Endodermal cell (in vitro differentiated cells): ENCODE data around the gene HOXA6. TPM values are rescaled to one million over a fixed set of nuclear protein-coding genes. Genes with fewer than 3 reads are reported as not detected.

Source experiments
- DNase-seq: peaks from one replicate; pipeline ENCODE4 v3.0.0-alpha.2; 2017
- H3K27ac ChIP-seq: 2 replicates; pipeline ENCODE4 v1.5.1; 2013; ENCODE audit warnings: mild to moderate bottlenecking, low read depth, low read length, moderate library complexity
- H3K27me3 ChIP-seq: 2 replicates; pipeline ENCODE4 v1.6.1; 2013; ENCODE audit warnings: mild to moderate bottlenecking, low read length, moderate library complexity; ENCODE audit not compliant: insufficient read depth, control insufficient read depth, poor library complexity, severe bottlenecking
- H3K36me3 ChIP-seq: 2 replicates; pipeline ENCODE4 v1.7.0; 2013; ENCODE audit warnings: mild to moderate bottlenecking, low read length, moderate library complexity; ENCODE audit not compliant: control insufficient read depth, insufficient read depth
- H3K4me1 ChIP-seq: one replicate; pipeline ENCODE4 v1.7.0; 2013; ENCODE audit warnings: low read length; ENCODE audit not compliant: control insufficient read depth, insufficient read depth
- H3K4me3 ChIP-seq: 2 replicates; pipeline ENCODE4 v1.5.1; 2013; ENCODE audit warnings: mild to moderate bottlenecking, low read length, moderate library complexity
- H3K9ac ChIP-seq: 2 replicates; pipeline ENCODE4 v1.6.1; 2013; ENCODE audit warnings: mild to moderate bottlenecking, low read length, moderate library complexity; ENCODE audit not compliant: poor library complexity, severe bottlenecking; ENCODE audit errors: extremely low read depth
- H3K9me3 ChIP-seq: 2 replicates; pipeline ENCODE4 v1.6.1; 2013; ENCODE audit warnings: mild to moderate bottlenecking, low read length, moderate library complexity; ENCODE audit not compliant: control insufficient read depth
- H3K27ac Mint-ChIP-seq: 2 replicates; pipeline ENCODE4 v1.8.0; 2020; ENCODE audit warnings: mixed read lengths
- H3K27me3 Mint-ChIP-seq: 2 replicates; pipeline ENCODE4 v1.8.0; 2021; ENCODE audit warnings: mild to moderate bottlenecking, mixed read lengths; ENCODE audit not compliant: insufficient read depth
- H3K36me3 Mint-ChIP-seq: 2 replicates; pipeline ENCODE4 v1.8.0; 2020; ENCODE audit warnings: low read depth, mixed read lengths
- H3K4me1 Mint-ChIP-seq: 2 replicates; pipeline ENCODE4 v1.8.0; 2020; ENCODE audit warnings: mixed read lengths
- H3K4me3 Mint-ChIP-seq: 2 replicates; pipeline ENCODE4 v1.8.0; 2020; ENCODE audit warnings: mild to moderate bottlenecking, moderate library complexity, mixed read lengths
- H3K9me3 Mint-ChIP-seq: 2 replicates; pipeline ENCODE4 v1.8.0; 2020; ENCODE audit warnings: mild to moderate bottlenecking, mixed read lengths
- WGBS, 2 experiments: methylation state at CpG; one replicate each; pipeline versions ENCODE4 v1.1.5 to v1.1.7; 2013; ENCODE audit warnings: missing lambda C conversion rate in 2 of 2, mixed read lengths in 1 of 2; ENCODE audit not compliant: insufficient coverage in 1 of 2, insufficient read length in 1 of 2; 5-methylcytosine and 5-hydroxymethylcytosine counted together
- total RNA-seq, 2 donors: library from RNA; stranded (reverse); fragmentation: NEBNext Ultra II Directional in 1 of 2; extraction: Animal tissue kit (Norgen Biotek cat#: 25700) in 1 of 2; gene quantifications; 2 replicates in 1 of 2; 3 replicates in 1 of 2; pipeline ENCODE4 v1.2.1, GENCODE V29; 2021
- TF ChIP-seq, protein P1 (sequence below): fragments of 200-600 bp; sonication (generic); conservative IDR thresholded peaks from 2 replicates; pipeline ENCODE4 v1.5.0; 2021; ENCODE audit warnings: antibody characterized with exemption, mild to moderate bottlenecking

HOXA6 gene
- total RNA-seq, 2 donors from 2014 or later: not detected

DNA sequence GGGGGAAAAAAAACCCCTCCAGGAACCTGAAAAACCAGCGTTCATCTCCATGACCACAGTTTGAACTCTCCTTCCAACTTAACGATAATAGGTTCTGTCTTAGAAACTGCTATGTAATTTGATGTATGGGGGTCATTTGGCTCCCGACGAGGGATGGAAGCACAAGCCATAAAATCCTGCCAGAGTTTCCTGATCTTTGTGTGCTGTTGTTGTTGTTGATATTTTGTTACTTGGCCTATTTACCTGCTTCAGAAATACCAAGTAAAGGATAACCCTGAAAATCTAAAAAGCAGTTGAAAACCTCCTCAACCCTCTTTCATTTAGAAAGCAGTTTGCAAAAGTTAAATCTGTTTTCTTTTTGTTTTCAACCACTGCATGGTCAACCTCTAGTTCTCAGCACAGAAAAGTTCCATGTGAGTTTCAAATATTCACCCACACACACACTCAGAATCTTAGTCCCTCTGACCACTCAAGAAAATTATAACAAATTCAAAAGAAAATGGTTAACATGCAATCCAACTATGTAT, 35.8 kb downstream of the HOXA6 start:
- no peak for DNase-seq
- WGBS, 2 experiments: 10% methylated on average over 3 of the region's 4 CpGs; no CpG with 5 or more reads in 1 of the 2 experiments
- Histone ChIP-seq H3K9ac (no peak overlapping the region), H3K4me3 (no peak overlapping the region), H3K9me3 (peaks cover 4% of the 10 kb centered on the region), H3K27ac (no peak overlapping the region), H3K27me3 (peaks cover 97% of the 10 kb centered on the region), H3K4me1 (no peaks in the 10 kb centered on the region), H3K36me3 (no peaks in the 10 kb centered on the region)
- H3K27ac Mint-ChIP-seq: no peak overlapping the region
- TF ChIP-seq, protein P1, sequence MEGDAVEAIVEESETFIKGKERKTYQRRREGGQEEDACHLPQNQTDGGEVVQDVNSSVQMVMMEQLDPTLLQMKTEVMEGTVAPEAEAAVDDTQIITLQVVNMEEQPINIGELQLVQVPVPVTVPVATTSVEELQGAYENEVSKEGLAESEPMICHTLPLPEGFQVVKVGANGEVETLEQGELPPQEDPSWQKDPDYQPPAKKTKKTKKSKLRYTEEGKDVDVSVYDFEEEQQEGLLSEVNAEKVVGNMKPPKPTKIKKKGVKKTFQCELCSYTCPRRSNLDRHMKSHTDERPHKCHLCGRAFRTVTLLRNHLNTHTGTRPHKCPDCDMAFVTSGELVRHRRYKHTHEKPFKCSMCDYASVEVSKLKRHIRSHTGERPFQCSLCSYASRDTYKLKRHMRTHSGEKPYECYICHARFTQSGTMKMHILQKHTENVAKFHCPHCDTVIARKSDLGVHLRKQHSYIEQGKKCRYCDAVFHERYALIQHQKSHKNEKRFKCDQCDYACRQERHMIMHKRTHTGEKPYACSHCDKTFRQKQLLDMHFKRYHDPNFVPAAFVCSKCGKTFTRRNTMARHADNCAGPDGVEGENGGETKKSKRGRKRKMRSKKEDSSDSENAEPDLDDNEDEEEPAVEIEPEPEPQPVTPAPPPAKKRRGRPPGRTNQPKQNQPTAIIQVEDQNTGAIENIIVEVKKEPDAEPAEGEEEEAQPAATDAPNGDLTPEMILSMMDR: no peak
- no peak overlapping the region for H3K4me3 Mint-ChIP-seq
- no peaks in the 10 kb centered on the region for H3K36me3 Mint-ChIP-seq
- peaks cover 8% of the 10 kb centered on the region for H3K4me1 Mint-ChIP-seq
- H3K9me3 Mint-ChIP-seq: no peaks in the 10 kb centered on the region
- peaks cover 95% of the 10 kb centered on the region for H3K27me3 Mint-ChIP-seq

DNA sequence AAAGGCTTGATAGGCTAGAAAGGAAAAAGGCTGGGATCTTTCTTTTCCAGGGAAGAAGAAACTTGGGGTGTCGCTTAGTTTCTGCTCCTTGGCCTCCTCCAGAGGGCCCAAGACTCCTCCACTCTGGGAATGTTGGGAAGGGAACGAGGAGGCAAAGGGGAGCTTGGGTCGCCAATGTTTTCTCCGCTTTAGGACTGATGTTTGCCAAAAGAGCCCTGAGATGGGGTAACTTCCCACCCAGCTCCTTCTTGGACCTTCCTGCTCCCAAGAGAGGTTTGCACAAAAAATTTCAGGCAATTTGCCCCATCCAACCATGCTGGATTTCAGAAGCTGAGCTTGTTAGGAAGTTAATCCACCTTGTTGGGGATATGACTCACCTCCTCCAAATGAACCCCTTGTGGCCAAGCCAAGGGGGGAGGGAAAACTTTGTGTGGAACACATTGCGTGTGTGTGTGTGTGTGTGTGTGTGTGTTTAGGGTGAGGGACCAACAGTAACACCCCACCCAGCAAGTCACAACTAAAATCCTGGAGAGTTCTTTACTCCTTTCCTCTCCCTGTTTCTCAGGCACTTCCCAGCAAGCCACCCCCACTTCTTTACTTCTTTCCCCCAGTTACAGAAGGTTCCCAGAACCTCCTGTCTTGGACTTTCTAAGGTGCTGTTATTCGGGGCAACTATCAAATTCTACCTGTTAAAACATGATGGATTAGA, 36.4 kb downstream of the HOXA6 start:
- Histone ChIP-seq H3K4me1 (no peaks in the 10 kb centered on the region), H3K27me3 (peaks cover 97% of the 10 kb centered on the region), H3K9me3 (peaks cover 4% of the 10 kb centered on the region), H3K36me3 (no peaks in the 10 kb centered on the region), H3K4me3 (no peak overlapping the region), H3K9ac (no peak overlapping the region), H3K27ac (peak overlapping the region; percentile 69)
- no peaks in the 10 kb centered on the region for H3K9me3 Mint-ChIP-seq
- no peak for DNase-seq
- no peak overlapping the region for H3K27ac Mint-ChIP-seq
- no peaks in the 10 kb centered on the region for H3K36me3 Mint-ChIP-seq
- no peak overlapping the region for H3K4me3 Mint-ChIP-seq
- peaks cover 95% of the 10 kb centered on the region for H3K27me3 Mint-ChIP-seq
- WGBS, 2 experiments: 0 to 8% methylated on average over 1 to 5 of the region's 6 CpGs
- TF ChIP-seq, protein P1: no peak
- peaks cover 8% of the 10 kb centered on the region for H3K4me1 Mint-ChIP-seq

DNA sequence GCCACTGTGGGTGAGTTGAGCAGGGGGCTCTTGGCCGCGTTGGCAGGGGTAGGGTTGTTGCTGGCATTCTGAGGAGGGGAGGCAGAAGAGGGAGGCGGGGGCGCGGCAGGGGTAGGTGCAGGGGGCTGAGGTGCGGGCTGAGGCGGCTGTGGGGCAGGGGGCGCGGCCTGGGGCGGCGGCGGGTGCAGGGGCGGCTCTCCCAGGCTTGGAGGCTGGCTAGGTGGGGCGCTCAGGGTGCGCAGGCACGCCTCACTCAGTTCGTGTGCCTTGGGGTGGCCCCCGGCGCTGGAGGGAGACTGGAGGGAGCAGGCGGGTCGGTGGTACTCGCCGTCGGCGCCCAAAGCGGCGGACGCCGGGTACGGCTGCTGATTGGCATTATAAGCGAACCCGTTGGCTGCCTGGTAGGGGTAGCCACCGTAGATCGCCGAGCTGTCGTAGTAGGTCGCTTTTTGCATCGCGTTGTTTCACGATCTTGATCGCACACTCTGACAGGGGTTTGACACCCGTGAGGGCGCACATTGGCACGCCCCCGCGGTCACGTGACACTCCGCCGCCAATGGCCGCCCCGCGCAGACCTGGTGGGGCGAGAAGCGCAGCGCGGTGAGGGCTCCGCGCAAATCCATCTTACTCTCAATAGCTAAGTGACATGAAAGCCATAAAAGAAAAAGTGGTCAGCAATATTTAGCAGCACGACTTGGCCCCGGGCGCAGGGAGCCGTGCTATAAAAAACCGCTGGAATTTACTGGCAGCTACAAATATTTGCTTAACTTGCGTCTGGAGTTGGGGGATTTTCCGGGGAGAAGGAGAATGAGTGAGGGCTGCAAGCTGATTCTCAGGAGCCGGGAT, 37.2 kb downstream of the HOXA6 start:
- TF ChIP-seq, protein P1: no peak
- peak overlapping the region; percentile 69 for H3K27ac ChIP-seq
- peaks cover 8% of the 10 kb centered on the region for H3K4me1 Mint-ChIP-seq
- H3K27me3 Mint-ChIP-seq: peaks cover 95% of the 10 kb centered on the region
- H3K9ac ChIP-seq: no peak overlapping the region
- H3K4me3 Mint-ChIP-seq: no peak overlapping the region
- H3K4me3 ChIP-seq: no peak overlapping the region
- H3K27me3 ChIP-seq: peaks cover 97% of the 10 kb centered on the region
- H3K36me3 ChIP-seq: no peaks in the 10 kb centered on the region
- 4% methylated on average over 13 to 66 of the region's 66 CpGs for WGBS, 2 experiments
- H3K36me3 Mint-ChIP-seq: no peaks in the 10 kb centered on the region
- peak; percentile 83 for DNase-seq
- H3K4me1 ChIP-seq: no peaks in the 10 kb centered on the region
- H3K9me3 Mint-ChIP-seq: no peaks in the 10 kb centered on the region
- peaks cover 4% of the 10 kb centered on the region for H3K9me3 ChIP-seq
- no peak overlapping the region for H3K27ac Mint-ChIP-seq
